HG02798 (cell line): ENCODE data around the gene ZBTB24.

Experiments used
- ATAC-seq: cut with Tn5 transposase; IDR thresholded peaks from one replicate; pipeline ENCODE4 v1.9.1; 2021; ENCODE audit warnings: mild to moderate bottlenecking; ENCODE audit not compliant: unreplicated experiment, poor library complexity

ZBTB24 gene

DNA sequence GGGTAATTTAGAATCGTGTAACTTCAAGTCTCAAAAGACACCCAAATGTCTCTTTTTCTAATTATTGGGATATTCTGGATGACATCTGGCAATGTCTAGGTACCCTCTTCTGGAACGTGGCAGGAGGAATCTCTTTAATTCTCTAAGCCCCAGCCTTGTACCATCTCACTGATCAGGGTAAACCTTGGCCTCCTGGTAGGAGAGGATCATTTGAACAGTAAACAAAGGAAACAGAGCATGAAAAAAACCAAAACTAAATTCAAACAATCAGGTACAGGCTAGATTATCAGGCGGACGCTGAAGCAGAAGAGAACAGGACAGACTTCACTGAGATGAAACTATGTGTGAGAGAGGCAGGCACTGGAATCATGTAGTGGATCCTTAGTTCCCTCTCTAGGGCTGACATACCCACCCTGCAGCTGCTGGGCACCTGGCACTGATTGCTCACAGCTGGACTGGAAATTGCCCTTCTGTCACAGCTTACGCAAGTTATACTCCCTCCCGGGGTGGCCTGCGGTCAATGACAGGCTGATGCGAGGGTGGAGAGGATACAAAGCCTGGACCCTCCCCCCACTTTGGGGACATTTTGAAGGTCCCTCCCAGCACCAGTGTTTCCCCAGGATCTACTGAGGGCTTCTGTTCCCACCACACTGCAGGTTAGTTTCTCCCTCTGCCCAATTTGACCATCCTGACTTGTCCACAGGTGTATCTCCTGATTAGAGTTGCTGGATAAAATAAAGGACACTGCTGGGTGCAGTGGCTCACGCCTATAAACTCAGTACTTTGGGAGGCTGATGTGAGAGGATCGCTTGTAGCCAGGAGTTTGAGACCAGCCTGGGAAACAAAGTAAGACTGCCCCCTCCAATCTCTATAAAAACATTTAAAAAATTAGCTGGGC, 20.6 kb upstream of the ZBTB24 start:
- ATAC-seq = no peak

DNA sequence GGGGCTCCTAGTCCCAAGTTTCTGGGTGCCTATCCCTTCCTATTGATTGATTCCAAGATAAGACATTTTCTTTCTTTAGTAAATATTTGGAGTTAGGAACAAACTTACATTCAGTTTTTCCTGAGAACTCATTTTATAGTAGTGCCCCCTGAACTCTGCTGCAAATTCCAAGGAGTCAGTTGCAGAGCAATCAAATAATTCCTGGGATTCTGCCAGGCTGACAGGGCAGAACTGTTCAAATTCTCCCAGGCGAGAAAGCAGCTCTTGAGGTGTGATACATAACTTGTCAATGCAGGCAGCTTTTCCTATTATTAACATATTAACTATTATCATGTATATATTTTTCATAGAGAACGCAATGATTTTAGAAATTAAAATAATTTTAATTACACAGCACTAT, 15.9 kb upstream of the ZBTB24 start:
- ATAC-seq = no peak

DNA sequence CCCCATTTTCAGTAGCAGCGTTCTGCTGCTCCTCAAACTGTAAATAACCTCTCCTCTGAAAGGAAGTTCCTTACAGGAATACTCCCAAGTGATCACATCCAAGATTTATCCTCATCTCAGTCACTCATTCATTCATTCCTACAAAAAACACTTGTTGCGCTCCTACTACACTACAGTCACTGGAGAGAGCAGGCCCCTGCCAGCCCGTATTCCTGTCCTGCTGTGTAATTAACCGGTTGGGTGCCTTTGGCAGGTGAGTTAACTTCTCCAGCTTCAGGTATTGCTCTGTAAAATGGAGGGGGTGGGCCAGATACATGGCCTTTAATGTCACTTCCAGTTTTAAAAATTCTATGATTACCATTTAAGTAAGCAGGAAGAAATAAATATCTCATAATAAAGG, 15.0 kb upstream of the ZBTB24 start:
- ATAC-seq = no peak

DNA sequence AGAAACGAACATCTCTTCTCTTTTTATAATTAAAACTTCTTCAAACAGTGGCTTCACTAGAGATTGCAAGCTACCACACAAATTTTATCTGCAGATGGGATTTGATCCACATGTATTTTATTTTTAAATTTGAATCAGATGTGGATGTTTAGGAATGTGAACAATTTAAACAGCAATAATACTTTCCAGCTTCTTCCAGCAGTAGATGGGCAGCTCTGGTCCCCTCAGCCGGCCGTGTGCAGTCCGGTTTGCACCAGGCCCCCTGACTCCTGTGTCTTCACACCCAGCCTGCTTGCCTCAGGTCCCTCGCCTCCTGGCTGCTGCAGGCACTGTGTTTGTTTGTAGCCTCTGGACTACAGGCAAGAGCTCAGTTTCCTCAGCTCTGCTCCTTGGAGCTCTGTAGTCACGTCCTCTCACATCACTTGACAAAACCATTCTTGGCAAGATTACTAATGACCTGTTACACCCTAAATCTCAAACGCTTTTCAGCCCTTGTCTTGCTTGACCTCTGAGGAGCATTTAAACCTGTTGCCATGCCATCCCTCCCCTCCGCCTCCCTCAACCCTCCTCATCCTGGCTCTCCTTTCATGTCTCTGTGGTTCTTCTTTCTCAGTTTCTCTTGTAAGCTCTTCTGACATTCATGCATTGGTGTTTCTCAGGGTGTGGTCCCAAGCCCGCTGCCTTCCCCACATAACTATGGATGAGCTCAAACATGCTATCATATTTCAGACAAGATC, 13.2 kb upstream of the ZBTB24 start:
- no peak for ATAC-seq

DNA sequence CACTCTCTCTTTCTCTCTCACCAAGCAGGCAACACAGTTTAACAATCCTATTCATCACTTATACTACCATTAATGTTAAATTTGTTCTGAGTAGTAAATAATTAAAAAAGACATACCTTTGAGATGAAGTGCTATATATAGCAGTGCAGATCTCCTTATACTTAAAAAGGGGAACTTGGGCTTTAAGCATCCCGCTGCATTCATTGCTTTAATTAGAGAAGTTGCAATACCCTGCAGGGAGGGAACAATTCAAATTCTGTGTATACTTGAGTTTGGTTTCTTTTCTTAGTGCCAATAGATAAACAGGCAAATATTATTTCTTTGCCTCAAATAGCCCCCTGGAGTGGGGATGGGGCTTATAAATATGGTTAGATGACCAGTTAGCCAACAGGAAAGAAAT, 10.8 kb upstream of the ZBTB24 start:
- ATAC-seq = no peak

DNA sequence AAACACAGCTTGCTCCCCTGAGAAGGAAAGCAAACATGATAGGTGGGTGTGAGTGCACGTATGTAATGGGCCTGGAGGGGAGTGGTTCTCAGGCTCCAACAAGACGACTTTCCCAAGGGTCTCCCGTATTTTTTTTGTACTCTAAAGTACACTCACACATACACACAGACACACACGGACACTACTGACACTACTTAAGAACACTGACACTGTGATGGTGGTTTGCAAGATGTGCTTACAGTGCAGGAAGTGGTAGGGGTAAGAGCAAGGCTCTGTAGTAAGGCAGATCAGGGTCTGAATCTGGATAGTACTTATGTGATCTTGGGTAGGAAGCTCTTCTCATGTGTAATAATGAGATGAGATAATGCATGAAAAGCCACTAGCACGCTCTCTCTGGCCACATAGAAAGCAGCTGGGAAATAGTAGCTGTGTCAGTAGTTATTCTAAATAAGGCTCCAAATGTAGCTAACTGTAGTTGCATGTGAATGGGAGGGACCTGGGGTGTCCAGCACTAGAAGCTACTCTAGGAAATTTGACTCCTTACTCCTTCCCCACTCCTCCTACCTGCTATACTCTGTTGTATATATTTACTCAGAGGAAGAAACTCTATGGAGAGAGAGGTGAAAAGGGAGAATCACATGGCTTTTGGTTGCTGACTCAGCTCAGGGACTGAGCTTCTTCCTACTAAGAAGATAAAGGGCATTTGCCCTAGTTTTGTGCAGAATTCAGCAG, 8.4 kb upstream of the ZBTB24 start:
- ATAC-seq = no peak

DNA sequence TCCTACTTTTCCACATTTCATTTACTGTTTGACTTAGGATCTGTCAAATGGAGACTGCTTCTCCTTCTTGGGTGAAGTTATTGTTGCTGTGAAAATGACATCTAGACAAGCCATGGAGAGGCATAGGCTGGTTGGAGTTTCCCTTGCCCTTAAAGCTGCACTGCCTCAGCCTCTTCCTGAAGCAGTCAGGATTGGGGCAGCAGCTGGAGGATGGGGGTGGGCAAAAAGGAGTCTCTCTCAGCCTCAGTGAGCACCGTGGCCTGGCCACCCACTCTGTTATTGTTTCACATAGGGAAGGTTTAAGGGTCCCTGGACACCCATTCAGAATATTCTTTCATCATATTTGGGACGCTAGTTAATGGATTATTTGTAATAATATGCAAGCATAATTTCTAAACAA, 7.7 kb upstream of the ZBTB24 start:
- no peak for ATAC-seq

DNA sequence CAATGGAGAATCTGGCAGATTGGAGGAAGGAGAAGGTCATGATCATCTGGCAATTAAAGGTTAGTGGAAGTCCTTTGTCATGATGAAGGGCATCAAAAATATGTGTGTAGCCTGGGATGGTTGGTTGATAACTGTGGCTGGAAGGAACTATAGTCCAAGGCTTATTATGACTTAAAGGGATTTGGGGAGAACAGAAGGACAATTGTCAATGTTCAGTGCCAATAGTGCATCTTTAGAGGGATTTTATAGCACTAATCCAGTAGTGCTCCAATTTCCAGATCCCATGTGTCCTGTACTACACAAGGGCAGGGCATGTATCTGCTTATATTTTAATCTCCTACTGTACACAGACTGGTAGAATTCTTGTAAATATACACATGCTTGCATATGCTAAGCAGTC, 5.0 kb upstream of the ZBTB24 start:
- ATAC-seq = no peak

DNA sequence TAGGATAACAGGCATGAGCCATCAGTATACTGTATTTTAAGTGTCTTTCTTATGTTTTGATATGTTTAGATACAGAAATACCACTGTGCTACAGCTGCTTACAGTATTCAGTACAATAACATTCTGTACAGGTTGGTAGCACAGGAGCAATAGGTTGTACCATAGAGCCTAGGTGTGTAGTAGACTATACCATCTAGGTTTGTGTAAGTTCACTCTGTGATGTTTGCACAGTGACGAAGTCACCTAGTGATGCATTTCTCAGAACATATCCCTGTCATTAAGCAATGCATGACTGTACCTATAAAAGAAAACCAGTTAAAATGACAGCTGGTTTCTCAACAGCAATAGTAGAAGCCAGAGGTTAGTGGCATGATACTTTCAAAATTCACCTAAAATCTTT, 3.0 kb upstream of the ZBTB24 start:
- no peak for ATAC-seq

DNA sequence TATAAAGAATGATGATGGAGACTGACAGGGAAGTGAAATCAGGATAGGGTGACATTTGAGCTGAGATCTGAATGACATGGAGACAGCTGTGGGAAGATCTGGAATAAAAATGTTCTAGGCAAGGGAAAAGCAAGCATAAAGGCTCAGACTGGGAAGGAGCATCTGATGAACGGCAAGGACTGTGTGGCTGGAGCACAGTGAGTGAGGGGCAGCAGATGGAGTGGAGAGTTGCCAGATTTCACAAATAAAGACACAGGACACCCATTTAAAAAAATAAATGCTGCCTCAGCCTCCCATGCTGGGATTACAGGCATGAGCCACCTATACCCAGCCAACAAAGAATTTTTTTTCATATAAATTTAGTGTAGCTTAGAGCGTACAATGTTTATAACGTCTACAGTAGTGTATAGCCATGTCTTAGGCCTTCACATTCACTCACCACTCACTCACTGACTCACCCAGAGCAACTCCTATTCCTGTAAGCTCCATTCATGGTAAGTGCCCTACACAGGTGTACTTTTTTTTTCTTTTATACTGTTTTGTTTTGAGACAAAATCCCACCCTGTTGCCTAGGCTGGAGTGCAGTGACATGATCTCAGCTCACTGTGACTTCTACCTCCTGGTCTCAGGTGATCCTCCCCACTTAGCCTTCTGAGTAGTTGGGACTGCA, 2.4 kb upstream of the ZBTB24 start:
- no peak for ATAC-seq

DNA sequence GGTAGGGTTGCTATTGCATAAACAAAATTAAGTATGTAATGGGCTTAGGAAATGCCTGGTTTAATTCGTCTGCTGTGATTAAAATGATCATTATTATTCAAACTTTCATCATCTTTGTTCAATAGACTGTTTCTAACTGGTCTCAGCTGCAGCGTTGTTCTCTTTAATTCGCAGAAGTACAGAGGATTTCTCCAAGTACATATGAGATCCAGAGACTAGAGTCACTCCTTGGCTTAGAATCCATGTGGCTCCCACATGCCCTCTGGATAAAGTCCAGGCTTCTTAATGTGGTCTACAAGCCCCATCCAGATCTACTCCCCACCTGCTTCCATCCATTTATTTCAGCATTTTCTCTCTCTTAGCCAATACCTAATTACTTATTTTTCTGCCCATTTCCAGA, 1.1 kb upstream of the ZBTB24 start:
- ATAC-seq = no peak

DNA sequence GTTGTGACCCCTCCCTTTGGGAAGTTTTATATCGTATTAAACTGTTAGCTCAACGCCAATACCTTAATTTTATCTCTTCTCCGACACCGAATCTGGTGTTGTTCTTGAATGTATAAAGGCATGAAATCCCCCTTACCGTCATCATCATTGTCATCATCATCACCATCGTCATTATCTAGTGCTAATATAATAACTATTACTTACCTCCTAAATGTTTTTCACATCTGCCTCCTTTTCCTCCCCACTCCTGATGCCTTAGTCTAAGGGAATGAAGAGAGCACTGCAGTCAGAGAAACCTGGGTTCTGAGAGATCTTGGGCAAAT, 677 bp upstream of the ZBTB24 start:
- no peak for ATAC-seq

DNA sequence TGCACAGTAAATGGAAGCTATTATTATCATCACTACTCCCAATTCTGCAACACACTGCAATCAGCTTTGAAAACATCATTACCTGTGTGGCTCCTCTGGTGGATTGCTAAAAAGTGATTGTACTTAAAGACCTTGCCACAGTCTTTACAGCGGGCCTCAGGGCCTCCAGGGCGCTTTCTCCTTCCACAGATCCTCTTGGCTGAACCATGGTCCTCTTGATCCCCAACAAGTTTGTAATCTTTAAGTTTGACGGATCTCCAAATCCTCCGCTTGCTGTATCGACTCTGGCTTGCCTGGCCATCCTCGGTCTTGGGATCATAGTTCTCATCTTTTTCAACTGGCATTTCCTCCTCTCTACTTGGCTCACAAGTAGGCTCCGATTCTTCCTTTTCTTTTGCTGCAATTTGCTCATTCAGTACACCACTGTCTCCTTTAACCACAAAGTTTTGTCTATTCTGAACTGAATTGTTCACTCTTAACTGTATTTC, 2.0 kb downstream of the ZBTB24 start:
- no peak for ATAC-seq

DNA sequence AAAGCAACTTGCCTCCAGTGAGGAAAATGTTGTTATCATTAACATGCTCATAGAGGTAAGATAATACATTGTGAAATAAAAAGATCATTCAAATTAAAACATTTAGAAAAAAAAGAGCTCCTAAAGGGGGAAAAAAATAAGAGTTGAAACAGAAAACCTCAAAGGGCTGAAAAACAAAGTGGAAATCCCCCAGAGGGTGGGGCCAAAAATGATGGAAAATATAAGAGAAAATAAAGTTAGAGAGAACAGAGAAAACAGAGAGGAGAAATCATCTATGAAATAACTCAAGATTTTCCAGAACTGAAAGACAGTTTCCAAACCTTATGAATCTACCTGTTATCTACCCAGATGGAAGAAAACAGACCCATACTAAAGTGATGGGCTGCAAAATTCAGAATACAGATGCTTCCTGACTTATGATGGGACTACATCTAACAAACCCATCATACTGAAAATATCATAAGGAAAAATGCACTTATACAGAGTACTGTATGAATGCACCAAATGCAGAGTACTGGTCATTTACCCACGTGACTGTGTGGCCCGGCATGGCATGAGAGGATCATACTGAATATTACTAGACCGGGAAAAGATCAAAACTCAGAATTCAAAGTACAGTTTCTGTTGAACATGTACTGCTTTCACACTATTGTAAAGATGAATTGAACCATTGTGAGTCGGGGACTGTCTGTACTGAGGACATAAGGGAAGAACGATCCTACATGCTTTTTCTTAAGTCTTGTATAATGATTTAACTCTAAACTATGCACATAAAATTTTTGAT, 4.0 kb downstream of the ZBTB24 start:
- no peak for ATAC-seq

DNA sequence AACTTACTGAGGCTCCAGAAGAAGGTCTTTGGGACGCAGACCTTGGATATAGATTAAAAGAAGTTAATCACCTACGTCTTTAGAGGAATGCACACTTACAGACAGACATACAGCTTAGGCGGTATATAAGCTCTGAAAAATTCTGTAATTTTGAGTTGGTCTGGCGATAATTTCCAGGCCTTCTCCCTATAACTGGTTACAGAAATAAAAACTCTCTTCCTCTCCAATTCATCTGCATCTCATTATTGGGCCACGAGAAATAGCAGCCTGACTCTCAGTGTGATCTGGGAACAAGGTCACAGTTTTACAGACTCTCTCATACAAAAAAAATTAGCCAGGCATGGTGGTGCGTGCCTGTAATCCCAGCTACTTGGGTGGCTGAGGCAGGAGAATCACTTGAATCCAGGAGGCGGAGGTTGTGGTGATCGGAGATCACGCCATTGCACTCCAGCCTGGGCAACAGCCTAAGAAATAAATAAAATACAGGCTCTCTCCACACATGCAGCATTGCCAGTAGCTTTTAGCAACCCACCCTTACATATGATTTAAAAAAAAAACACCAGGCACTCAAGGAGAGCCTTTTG, 4.7 kb downstream of the ZBTB24 start:
- ATAC-seq = no peak

DNA sequence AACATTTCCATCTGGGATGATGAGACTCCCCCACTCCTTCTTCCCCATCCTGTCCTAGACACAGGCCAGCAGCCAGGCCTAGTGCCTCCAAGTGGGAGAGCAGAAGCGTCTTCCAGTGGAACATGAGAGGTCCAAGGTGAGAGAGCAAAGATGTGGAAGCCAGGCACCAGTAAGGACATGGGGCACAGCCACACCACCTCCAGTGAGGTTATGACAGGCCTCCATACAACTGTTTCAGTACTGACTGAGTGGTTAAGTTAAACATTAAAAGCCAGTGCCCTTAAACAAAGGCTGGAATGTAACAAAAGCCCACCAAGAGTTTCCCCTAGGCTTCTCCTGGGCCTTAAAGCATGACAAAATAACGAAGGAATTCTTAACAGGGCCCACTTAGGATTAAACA, 5.3 kb downstream of the ZBTB24 start:
- peak; percentile 54 for ATAC-seq

DNA sequence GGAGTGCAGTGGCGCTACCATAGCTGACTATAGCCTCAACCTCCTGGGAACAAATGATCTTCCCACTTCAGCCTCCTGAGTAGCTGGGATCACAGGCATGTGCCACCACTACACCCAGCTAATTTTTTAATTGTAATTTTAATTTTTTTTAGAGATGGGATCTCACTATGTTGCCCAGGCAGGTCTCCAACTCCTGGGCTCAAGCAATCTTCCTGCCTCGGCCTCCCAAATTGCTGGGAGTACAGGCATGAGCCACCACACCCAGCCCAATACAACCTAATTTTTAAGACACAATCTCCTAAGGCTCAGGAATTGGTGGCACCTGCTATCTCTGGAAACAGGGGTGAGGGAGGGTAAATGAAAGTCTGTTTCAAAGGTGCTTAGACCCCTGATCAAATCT, 5.8 kb downstream of the ZBTB24 start:
- ATAC-seq = no peak

DNA sequence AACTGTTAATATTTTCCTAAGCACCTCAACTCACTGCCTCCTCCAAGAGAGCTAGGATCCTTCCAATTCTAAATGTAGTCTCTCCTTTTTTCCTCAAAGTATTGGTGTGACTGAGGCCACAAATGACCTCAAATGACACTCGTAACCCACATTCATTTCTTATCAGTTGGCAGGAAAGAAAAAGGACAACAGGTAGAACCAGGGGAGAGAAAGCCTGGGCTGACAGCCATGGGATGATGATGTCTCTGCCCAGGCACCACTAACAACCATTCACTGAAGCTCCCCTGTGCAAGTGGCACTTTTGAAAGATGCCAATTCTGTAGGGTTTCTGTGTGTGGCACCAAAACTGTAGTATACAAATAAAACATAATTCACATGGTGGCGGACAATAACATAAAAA, 7.4 kb downstream of the ZBTB24 start:
- ATAC-seq = no peak

DNA sequence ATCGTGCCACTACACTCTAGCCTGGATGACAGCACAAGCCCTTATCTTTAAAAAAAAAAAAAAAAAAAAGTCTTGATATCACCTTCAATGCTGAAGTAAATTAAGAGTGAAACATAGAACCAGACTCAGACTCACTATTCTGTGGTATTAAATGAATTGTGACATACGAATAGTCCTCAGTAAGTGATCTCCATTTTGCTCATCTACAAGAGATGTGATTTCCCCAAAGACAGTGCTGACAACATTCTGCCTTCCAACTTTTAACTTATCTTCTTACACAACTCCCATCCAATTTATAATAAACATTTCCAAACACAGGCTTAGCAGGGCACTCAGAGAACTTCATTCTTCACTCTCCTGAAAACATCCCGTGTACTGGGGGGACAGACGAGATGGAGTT, 8.0 kb downstream of the ZBTB24 start:
- ATAC-seq = no peak
